C4-2B (cell line): ENCODE data around the gene UNC79.

Experiments
- H3K27ac ChIP-seq: fragments of 450-650 bp; 2 replicates; pipeline ENCODE4 v1.5.1; 2017
- CTCF ChIP-seq: fragments of 450-650 bp; conservative IDR thresholded peaks from 2 replicates; pipeline ENCODE4 v1.5.1; 2017; ENCODE audit warnings: mild to moderate bottlenecking
- ZFX ChIP-seq: fragments of 450-650 bp; IDR thresholded peaks from 2 replicates; pipeline ENCODE4 v1.6.1; 2017

UNC79 gene

GRCh38 chr14:93548102-93548843, 117.5 kb downstream of the UNC79 start:
- no peak overlapping the region for H3K27ac ChIP-seq
- no peak for TF ChIP-seq ZFX

GRCh38 chr14:93549595-93549994, 118.9 kb downstream of the UNC79 start:
- no peak overlapping the region for H3K27ac ChIP-seq
- TF ChIP-seq CTCF (no peak), ZFX (no peak)

GRCh38 chr14:93564918-93565317, 134.2 kb downstream of the UNC79 start:
- TF ChIP-seq CTCF (no peak), ZFX (no peak)
- H3K27ac ChIP-seq, result no peak overlapping the region

- no peak overlapping the region for H3K27ac ChIP-seq
- TF ChIP-seq CTCF (no peak), ZFX (no peak)
Observed at GRCh38 chr14:93566065-93566693, 135.4 kb downstream of the UNC79 start.

GRCh38 chr14:93571275-93571674, 140.5 kb downstream of the UNC79 start:
- H3K27ac ChIP-seq, result no peak overlapping the region
- TF ChIP-seq ZFX (no peak), CTCF (no peak)

GRCh38 chr14:93579178-93579577, 148.4 kb downstream of the UNC79 start:
- no peak overlapping the region for H3K27ac ChIP-seq
- TF ChIP-seq ZFX, result no peak
- no peak for TF ChIP-seq CTCF

- TF ChIP-seq ZFX, result no peak
- TF ChIP-seq CTCF, result no peak
- H3K27ac ChIP-seq, result no peak overlapping the region
Observed at GRCh38 chr14:93582516-93582915, 151.8 kb downstream of the UNC79 start.

GRCh38 chr14:93587330-93587729, 156.6 kb downstream of the UNC79 start:
- no peak overlapping the region for H3K27ac ChIP-seq
- TF ChIP-seq CTCF, result no peak
- no peak for TF ChIP-seq ZFX
